Measurements from ENCODE around the gene TSC22D4.
"Not testable (repeated sequence)": the region's sequence is repeated elsewhere in the genome, so short reads cannot be mapped to it uniquely, and the experiment has no call there.

TSC22D4 gene

DNA sequence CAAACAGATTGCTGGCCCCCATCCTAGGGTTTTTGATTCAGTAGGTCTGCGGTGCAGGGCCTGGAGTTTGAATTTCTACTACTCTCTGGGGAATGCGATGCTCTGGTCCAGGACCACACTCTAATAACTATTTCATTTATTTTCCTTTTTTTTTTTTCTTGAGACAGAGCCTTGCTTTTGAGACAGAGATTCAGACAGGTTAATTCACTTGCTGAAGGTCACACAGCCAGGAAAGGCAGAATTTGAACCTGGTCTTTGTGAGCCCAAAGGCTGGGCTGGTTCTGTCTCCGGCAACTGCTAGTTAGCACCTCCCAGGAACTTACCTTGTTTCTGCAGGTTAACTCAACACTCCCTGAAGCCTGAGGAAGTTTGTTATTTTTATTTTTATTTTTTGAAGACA, 26.5 kb downstream of the TSC22D4 start:
- in situ Hi-C loops (cut with HindIII; ENCODE audit: low sequenced_read_pairs), result no loop called here
- no peak for TF ChIP-seq CTCF (IDR thresholded peaks at IDR 0.05; ENCODE audit: low read depth, low read length, missing control alignments)
- no peak overlapping the region for H3K4me3 ChIP-seq (ENCODE audit: low read depth, low read length)
- no peak for DNase-seq (ENCODE audit: low read depth)

DNA sequence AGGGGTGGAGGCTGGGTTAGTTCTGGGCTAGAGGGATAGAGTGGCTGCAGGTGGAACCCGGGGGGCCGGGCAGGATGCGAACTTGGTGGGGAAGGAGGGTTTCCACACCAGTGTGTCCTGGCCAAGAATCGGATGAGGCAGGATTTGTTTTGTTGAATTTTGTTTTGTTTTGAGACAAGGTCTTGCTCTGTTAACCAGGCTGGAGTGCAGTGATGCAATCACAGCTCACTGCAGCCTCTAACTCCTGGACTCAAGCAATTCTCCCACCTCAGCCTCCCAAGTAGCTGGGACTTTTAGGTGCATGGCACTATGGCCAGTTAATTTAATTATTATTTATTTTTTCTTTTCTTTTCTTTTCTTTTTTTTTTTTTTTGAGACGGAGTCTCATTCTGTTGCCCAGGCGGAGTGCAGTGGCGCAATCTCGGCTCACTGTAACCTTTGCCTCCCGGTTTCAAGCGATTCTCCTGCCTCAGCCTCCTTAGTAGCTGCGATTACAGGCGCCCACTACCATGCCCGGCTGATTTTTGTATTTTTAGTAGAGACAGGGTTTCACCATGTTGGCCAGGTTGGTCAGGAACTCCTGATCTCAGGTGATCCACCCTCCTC, 29.7 kb downstream of the TSC22D4 start:
- in situ Hi-C loops (cut with HindIII; ENCODE audit: low sequenced_read_pairs), result no loop called here
- no peak for DNase-seq (ENCODE audit: low read depth)
- no peak for TF ChIP-seq CTCF (IDR thresholded peaks at IDR 0.05; ENCODE audit: low read depth, low read length, missing control alignments)
- H3K4me3 ChIP-seq (ENCODE audit: low read depth, low read length), result no peak overlapping the region

GRCh38 chr7:100447363-100447762, 31.7 kb downstream of the TSC22D4 start:
- in situ Hi-C loops (cut with HindIII; ENCODE audit: low sequenced_read_pairs); DNase-seq (ENCODE audit: low read depth); H3K4me3 ChIP-seq (ENCODE audit: low read depth, low read length): not testable (repeated sequence)

DNA sequence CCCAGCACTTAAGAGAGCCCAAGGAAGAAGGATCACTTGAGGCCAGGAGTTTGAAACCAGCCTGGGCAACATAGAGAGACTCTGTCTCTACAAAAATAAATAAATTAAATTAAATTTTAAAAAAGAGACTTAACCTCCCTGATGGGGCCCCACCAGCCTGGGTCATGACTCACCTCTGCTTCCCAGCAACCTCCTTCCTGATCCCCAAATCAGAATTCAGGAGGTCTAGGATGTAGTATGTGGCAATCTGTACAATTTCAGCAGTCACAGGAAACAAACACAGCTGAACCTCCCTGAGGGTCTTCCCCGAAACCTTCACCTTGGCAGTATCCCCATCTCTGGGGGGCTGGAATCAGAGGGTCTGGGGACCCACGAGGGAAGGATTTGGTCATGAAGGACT, 33.0 kb downstream of the TSC22D4 start:
- TF ChIP-seq CTCF (IDR thresholded peaks at IDR 0.05; ENCODE audit: low read depth, low read length, missing control alignments), result no peak
- no peak for DNase-seq (ENCODE audit: low read depth)
- in situ Hi-C loops (cut with HindIII; ENCODE audit: low sequenced_read_pairs), result no loop called here
- no peak overlapping the region for H3K4me3 ChIP-seq (ENCODE audit: low read depth, low read length)

DNA sequence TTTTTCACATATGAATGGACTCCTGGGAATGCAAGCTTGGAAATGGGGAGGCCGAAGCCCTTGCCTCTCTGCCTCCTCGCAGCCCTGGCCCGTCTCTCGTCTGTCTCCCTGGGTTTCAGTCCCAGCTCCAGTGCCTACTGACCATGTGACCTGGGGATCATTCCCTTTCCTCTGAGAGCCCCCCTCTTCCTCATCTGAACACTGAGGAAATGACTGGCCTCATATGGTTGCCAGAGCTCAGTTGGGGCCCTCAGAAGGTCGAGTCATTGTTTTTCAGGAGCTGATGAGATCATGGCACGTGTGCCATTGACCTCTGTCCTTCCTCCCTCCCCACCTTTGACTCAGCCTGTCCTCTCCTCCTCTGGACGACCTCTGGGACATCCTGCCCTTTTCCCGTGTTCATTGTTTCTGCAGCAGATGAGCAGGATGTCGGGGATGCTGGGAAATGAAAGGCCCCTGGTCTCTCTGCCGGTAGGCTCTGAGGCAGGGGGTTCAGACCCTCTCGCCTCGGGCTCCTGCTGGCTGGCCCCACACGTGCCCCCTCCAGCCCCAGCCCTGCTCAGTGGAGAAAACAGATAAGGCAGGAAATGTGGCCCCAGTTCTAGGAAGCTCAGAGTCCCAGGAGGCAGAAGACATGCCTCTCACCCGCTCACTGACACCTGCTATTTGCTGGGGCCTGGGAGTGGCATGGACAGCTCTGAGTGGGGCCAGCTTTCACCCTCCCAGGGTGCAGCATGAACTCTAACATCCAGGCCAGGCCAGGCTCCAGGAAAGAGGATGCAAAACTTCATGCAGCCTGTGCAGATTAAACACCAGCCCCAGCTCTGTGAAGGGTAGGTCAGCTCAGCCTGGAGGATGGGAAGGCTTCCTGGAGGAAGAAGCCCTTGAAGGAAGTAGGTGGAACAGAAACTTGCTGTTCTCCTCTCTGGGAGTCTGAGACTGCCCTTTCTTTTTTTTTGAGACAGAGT, 34.4 kb downstream of the TSC22D4 start:
- in situ Hi-C loops (cut with HindIII; ENCODE audit: low sequenced_read_pairs), result no loop called here
- no peak overlapping the region for H3K4me3 ChIP-seq (ENCODE audit: low read depth, low read length)
- no peak for TF ChIP-seq CTCF (IDR thresholded peaks at IDR 0.05; ENCODE audit: low read depth, low read length, missing control alignments)
- no peak for DNase-seq (ENCODE audit: low read depth)

GRCh38 chr7:100443096-100443840, 35.7 kb downstream of the TSC22D4 start:
- no peak for TF ChIP-seq CTCF (IDR thresholded peaks at IDR 0.05; ENCODE audit: low read depth, low read length, missing control alignments)
- H3K4me3 ChIP-seq (ENCODE audit: low read depth, low read length), result no peak overlapping the region
- in situ Hi-C loops (cut with HindIII; ENCODE audit: low sequenced_read_pairs), result no loop called here
- no peak for DNase-seq (ENCODE audit: low read depth)

Data from astrocyte of the cerebellum (primary cell).